NCI-H345 (cell line): ENCODE results near the gene IAH1.

ENCODE experiments used
- DNase-seq: peaks from one replicate; lab custom pipeline; 2025; lab: John Stamatoyannopoulos, UW

The IAH1 gene

GRCh38 chr2:9527995-9528787 lies 53.8 kb downstream of the IAH1 start:
- DNase-seq = no peak

DNA sequence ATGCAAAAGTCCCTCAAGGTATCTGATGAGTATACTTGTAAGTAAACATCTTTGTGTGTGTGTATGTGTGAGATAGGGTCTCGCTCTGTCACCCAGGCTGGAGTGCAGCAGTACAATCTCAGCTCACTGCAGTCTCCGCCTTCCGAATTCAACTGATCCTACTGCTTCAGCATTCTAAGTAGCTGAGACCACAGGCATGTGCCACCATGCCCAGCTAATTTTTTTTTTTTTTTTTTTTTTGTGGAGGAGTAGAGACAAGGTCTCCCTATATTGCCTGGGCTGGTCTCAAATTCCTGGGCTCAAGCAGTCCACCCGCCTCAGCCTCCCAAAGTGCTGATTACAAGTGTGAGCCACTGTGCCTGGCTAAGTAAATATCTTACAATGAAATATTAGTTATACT lies 58.1 kb downstream of the IAH1 start:
- DNase-seq = no peak

- DNase-seq = no peak
These were observed 59.3 kb downstream of the IAH1 start for GRCh38 chr2:9533663-9534062.

GRCh38 chr2:9535177-9535576 lies 60.8 kb downstream of the IAH1 start:
- DNase-seq = no peak

DNA sequence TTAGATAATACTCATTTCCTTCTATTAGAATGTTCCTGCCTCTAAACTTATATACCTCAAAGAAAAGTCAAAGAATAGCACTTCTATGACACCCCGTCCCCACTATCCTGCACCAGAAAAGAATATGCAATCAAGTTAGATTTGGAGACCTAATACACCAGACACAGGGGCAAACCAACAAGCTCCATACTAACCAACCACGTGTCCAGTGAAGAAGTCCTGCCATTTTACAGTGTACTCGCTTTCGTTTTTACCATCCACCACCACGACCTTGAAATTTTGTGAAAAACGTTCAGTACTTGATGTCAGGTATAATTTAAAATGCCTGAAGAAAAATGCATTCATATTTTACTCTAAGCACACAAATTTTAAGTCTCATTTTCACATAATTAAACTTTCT lies 62.2 kb downstream of the IAH1 start:
- DNase-seq = no peak

DNA sequence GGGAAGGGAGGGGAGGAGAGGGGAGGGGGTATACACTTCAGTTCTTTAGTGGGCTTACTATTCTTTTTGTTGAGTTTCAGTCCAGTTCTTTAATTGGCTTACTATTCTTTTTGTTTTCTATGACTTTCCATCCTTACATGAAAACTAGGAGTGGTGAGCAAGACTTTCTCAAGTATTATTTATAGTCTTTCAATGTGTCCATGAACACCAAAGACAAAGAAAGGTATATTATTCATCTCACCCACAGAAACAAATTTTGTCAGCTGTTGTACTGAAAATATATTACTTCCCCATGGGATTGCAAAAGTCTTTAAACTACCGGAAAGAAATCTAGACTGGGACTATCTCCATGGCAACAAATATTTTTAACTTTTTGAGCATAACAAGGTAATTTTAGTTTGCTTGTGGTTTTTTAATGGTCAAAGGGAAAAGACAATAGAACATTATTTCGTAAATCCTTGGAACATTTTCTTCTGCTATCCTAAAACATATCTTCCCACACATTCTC lies 63.7 kb downstream of the IAH1 start:
- no peak for DNase-seq
